Tibial nerve (tissue), 4 donors: ENCODE measurements around the gene OR2C1. TPM values are rescaled to one million over a fixed set of nuclear protein-coding genes. Genes with fewer than 3 reads are reported as not detected.

ENCODE experiments used
- DNase-seq, 2 donors: peaks; one replicate each; pipeline ENCODE4 v3.0.0-alpha.2; 2019; ENCODE audit warnings: low spot score in 2 of 2
- H3K27ac ChIP-seq, 4 donors: fragments of 200-600 bp; sonication (generic) in 3 of 4; one replicate each; pipeline ENCODE4 v1.5.1; 2017 to 2019; ENCODE audit warnings: mild to moderate bottlenecking in 1 of 4
- H3K27me3 ChIP-seq, 2 donors: fragments of 200-600 bp; sonication (generic) in 1 of 2; one replicate each; pipeline versions ENCODE4 v1.5.1 to v1.6.0; 2017 to 2019
- H3K36me3 ChIP-seq, 3 donors: fragments of 200-600 bp; sonication (generic); one replicate each; pipeline ENCODE4 v1.5.1; 2018 to 2019
- H3K4me1 ChIP-seq, 4 donors: fragments of 200-600 bp; sonication (generic) in 3 of 4; one replicate each; pipeline ENCODE4 v1.5.1; 2017 to 2019
- H3K4me3 ChIP-seq, 4 donors: fragments of 200-600 bp; sonication (generic) in 3 of 4; one replicate each; pipeline ENCODE4 v1.5.1; 2017 to 2019; ENCODE audit warnings: mild to moderate bottlenecking in 1 of 4, moderate library complexity in 1 of 4
- H3K9me3 ChIP-seq, 4 donors: fragments of 200-600 bp; sonication (generic) in 3 of 4; one replicate each; pipeline ENCODE4 v1.5.1; 2017 to 2019
- EP300 ChIP-seq, 2 donors: sonication (generic); formaldehyde crosslinking; IDR thresholded peaks; one replicate each; pipeline ENCODE4 v1.6.1; 2017; ENCODE audit warnings: antibody characterized with exemption in 2 of 2, mild to moderate bottlenecking in 1 of 2
- POLR2A ChIP-seq, 2 donors: fragments of 450-650 bp; IDR thresholded peaks; one replicate each; pipeline ENCODE4 v1.6.1; 2017; ENCODE audit warnings: antibody characterized with exemption in 2 of 2, mild to moderate bottlenecking in 2 of 2, moderate library complexity in 2 of 2
- WGBS, 2 donors: methylation state at CpG; one replicate each; pipeline ENCODE4 v1.1.5; 2018; 5-methylcytosine and 5-hydroxymethylcytosine counted together
- total RNA-seq, 4 donors: library from RNA; depleted of rRNA; stranded (reverse); fragments of >200 nt; gene quantifications; one replicate each; pipeline ENCODE4 v1.1.0, GENCODE V29; 2016
- TF ChIP-seq, protein P1 (sequence below), 5 experiments: fragments of 200-600 bp in 3 of 5; fragments of 450-650 bp in 2 of 5; sonication (generic) in 3 of 5; IDR thresholded peaks; one replicate each; pipeline ENCODE4 v1.5.1; 2016 to 2019; ENCODE audit warnings: antibody characterized with exemption in 5 of 5, mild to moderate bottlenecking in 3 of 5, moderate library complexity in 2 of 5

The OR2C1 gene
- total RNA-seq, 4 donors from 2014 or later, result 0.44 to 1.2 (median 0.59) TPM; not detected in 1

DNA sequence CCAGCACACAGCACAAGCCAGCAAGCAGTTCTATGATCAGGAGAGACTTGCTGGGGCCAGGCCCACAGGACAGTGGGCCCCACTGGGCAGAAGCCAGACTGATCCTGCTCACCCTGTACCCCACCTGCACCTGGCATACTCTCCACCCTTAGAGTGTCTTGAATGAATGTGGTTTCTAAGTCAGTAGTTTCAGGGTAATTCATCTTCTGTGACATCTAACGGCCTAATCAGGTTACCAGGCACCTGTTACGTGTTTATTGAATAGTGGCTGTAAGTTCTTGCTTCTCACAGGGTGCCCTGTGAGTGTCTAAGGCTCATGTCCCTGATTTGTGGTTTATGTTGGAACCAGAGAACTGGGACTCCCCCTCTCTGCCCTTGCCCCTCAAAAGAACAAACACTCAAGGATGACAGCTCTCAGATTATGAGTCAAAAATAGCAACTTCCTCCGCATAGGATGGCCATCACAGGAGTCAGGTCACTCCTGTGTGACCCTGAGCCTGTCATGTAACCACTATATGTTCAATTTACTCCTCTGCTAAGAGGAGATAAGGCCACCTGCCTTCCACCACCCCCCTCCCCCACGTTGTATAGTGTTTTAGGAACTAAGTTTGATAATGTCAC is 7.0 kb upstream of the OR2C1 start:
- Histone ChIP-seq H3K9me3 (peaks cover 0 to 16% (median 0%) of the 10 kb centered on the region in 4 donors), H3K4me3 (no peak overlapping the region), H3K27ac (no peak overlapping the region), H3K4me1 (no peaks in the 10 kb centered on the region), H3K27me3 (no peaks in the 10 kb centered on the region), H3K36me3 (no peaks in the 10 kb centered on the region)
- no peak for DNase-seq
- WGBS, 2 donors, result 50 to 51% methylated on average over 4 of the region's 4 CpGs
- TF ChIP-seq EP300 (IDR thresholded peaks at IDR 0.05) (no peak), POLR2A (IDR thresholded peaks at IDR 0.05) (no peak)
- TF ChIP-seq, protein P1, sequence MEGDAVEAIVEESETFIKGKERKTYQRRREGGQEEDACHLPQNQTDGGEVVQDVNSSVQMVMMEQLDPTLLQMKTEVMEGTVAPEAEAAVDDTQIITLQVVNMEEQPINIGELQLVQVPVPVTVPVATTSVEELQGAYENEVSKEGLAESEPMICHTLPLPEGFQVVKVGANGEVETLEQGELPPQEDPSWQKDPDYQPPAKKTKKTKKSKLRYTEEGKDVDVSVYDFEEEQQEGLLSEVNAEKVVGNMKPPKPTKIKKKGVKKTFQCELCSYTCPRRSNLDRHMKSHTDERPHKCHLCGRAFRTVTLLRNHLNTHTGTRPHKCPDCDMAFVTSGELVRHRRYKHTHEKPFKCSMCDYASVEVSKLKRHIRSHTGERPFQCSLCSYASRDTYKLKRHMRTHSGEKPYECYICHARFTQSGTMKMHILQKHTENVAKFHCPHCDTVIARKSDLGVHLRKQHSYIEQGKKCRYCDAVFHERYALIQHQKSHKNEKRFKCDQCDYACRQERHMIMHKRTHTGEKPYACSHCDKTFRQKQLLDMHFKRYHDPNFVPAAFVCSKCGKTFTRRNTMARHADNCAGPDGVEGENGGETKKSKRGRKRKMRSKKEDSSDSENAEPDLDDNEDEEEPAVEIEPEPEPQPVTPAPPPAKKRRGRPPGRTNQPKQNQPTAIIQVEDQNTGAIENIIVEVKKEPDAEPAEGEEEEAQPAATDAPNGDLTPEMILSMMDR (IDR thresholded peaks at IDR 0.05), result no peak

DNA sequence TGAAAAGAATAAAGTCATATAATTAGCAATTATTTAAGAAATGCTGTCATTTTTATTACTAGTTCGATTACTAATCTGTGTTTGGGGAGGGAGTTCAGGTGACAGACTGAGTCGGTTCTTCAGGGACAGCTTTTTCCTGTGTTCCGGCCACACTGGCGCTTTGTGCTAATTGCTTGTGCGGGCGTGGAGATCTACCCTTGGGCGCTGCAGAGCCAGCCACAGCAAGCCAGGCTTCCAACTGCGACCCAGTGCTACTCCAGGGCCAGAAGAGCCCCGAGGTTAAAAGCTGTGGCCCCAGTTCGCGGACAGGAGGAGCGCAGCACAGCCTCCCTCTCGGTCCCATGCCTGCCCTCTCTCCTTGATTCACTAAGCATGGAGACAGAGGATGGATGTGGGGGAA is 6.5 kb upstream of the OR2C1 start:
- H3K9me3 ChIP-seq, result peaks cover 0 to 13% (median 0%) of the 10 kb centered on the region in 4 donors
- 59 to 69% methylated on average over 13 of the region's 13 CpGs for WGBS, 2 donors
- no peaks in the 10 kb centered on the region for H3K27me3 ChIP-seq
- TF ChIP-seq EP300 (IDR thresholded peaks at IDR 0.05) (no peak), POLR2A (IDR thresholded peaks at IDR 0.05) (no peak)
- H3K4me1 ChIP-seq, result no peaks in the 10 kb centered on the region
- DNase-seq, result no peak
- no peaks in the 10 kb centered on the region for H3K36me3 ChIP-seq
- H3K27ac ChIP-seq, result no peak overlapping the region
- H3K4me3 ChIP-seq, result no peak overlapping the region

DNA sequence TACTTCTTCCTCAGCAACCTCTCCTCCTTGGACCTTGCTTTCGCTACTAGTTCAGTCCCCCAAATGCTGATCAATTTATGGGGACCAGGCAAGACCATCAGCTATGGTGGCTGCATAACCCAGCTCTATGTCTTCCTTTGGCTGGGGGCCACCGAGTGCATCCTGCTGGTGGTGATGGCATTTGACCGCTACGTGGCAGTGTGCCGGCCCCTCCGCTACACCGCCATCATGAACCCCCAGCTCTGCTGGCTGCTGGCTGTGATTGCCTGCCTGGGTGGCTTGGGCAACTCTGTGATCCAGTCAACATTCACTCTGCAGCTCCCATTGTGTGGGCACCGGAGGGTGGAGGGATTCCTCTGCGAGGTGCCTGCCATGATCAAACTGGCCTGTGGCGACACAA is 429 bp downstream of the OR2C1 start:
- Histone ChIP-seq H3K4me1 (no peaks in the 10 kb centered on the region), H3K4me3 (no peak overlapping the region), H3K9me3 (peaks cover 0 to 26% (median 0%) of the 10 kb centered on the region in 4 donors), H3K36me3 (peaks cover 0 to 17% (median 0%) of the 10 kb centered on the region in 3 donors), H3K27me3 (no peaks in the 10 kb centered on the region), H3K27ac (no peak overlapping the region)
- no peak for TF ChIP-seq EP300 (IDR thresholded peaks at IDR 0.05)
- WGBS, 2 donors, result 80 to 87% methylated on average over 10 of the region's 10 CpGs
- no peak for DNase-seq

DNA sequence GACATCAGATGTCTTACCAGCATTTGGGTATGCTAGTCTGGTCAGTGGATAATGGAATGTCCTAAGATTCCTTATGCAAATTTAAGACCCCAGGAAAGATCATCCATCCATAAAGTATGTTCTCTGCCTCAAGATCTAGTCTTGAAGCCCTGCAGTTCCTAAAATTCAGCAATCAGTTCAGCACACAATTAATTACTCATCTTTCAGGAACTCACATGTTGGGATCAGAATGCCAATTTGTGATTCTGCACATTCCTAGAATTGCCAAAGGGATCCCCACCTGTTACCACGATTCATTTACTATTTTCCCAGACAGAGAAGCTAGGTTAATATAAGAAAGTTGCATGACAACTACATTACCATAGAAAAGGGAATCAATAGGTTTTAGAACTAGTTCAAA is 3.2 kb downstream of the OR2C1 start:
- Histone ChIP-seq H3K36me3 (peaks cover 0 to 17% (median 0%) of the 10 kb centered on the region in 3 donors), H3K4me1 (no peaks in the 10 kb centered on the region)

DNA sequence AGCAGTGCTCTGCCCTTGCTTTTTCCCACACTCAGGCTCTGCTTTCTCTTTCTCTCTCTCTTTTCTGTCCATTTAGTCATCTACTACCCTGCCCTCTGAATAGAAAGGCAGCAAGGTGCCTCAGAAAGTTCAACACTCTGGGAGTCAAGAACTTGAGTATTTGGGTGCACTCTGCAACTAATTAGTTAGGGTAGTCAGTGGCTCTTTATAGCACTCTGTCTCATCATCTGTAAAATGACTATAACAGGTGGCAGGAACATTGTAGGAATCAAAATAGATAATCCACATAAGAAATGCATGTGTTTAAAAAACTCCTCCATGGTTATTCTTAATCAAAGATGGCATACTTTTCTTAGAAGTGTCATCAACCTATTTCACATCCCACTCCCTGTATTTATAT is 7.2 kb downstream of the OR2C1 start:
- H3K4me1 ChIP-seq, result no peaks in the 10 kb centered on the region

More for the DNA sequence above, 3.2 kb downstream of the OR2C1 start:
- no peaks in the 10 kb centered on the region for H3K27me3 ChIP-seq
- no peak overlapping the region for H3K27ac ChIP-seq
- no peak for TF ChIP-seq EP300 (IDR thresholded peaks at IDR 0.05)
- DNase-seq, result no peak
- peaks cover 0 to 29% (median 3%) of the 10 kb centered on the region in 4 donors for H3K9me3 ChIP-seq
- WGBS, 2 donors, result 15 to 17% methylated on average over 1 of the region's 1 CpG
- no peak overlapping the region for H3K4me3 ChIP-seq

DNA sequence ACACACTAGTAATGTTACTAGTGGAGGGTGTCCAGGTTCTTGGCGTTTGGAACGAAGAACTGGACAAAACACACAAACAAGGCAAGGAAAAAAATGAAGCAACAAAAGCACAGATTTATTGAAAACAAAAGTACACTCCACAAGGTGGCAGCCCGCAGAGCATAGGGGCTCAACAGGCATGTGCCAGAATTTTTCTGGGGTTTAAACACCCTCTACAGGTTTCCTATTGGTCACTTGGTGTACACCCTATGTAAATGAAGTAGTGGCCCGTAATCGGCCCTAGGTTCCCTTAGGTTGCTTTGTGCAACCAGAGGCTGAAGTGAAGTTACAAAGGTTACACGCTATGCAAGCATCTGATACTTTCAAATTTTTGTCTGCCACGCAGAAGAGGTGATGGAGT is 8.1 kb downstream of the OR2C1 start:
- peaks cover 0 to 41% (median 5%) of the 10 kb centered on the region in 4 donors for H3K9me3 ChIP-seq
- no peaks in the 10 kb centered on the region for H3K36me3 ChIP-seq
- no peak overlapping the region for H3K4me3 ChIP-seq
- TF ChIP-seq POLR2A (IDR thresholded peaks at IDR 0.05) (no peak), EP300 (IDR thresholded peaks at IDR 0.05) (no peak)
- TF ChIP-seq, protein P1 (IDR thresholded peaks at IDR 0.05), result no peak
- H3K27ac ChIP-seq, result no peak overlapping the region
- WGBS, 2 donors, result 95 to 96% methylated on average over 7 of the region's 7 CpGs
- no peaks in the 10 kb centered on the region for H3K4me1 ChIP-seq
- no peak for DNase-seq
- no peaks in the 10 kb centered on the region for H3K27me3 ChIP-seq

More for the DNA sequence above, 7.2 kb downstream of the OR2C1 start:
- TF ChIP-seq, protein P1 (IDR thresholded peaks at IDR 0.05), result no peak
- no peak for TF ChIP-seq EP300 (IDR thresholded peaks at IDR 0.05)
- Histone ChIP-seq H3K4me3 (no peak overlapping the region), H3K27ac (no peak overlapping the region), H3K9me3 (peaks cover 0 to 44% (median 5%) of the 10 kb centered on the region in 4 donors), H3K27me3 (no peaks in the 10 kb centered on the region), H3K36me3 (no peaks in the 10 kb centered on the region)
- no peak for DNase-seq
